Lower lobe of right lung (tissue), 2 donors: ENCODE results near the gene POU6F2. TPM values are rescaled to one million over a fixed set of nuclear protein-coding genes. Genes with fewer than 3 reads are reported as not detected.

Experiments used
- ATAC-seq, 2 donors: fragments of 200-7000 bp; cut with Tn5 transposase; one replicate each; pipeline ENCODE4 v1.9.1; 2020 to 2022; ENCODE audit warnings: mild to moderate bottlenecking in 2 of 2, moderate library complexity in 2 of 2
- DNase-seq: peaks from one replicate; pipeline ENCODE4 v3.0.0-alpha.2; 2020
- H3K27ac ChIP-seq: fragments of 200-600 bp; one replicate; pipeline ENCODE4 v1.8.0; 2022
- H3K27me3 ChIP-seq: fragments of 200-600 bp; one replicate; pipeline ENCODE4 v1.8.0; 2022; ENCODE audit warnings: low read depth
- H3K36me3 ChIP-seq: fragments of 200-600 bp; one replicate; pipeline ENCODE4 v1.8.0; 2022; ENCODE audit warnings: mild to moderate bottlenecking
- H3K4me1 ChIP-seq: fragments of 200-600 bp; one replicate; pipeline ENCODE4 v1.8.0; 2022
- H3K4me3 ChIP-seq: fragments of 200-600 bp; one replicate; pipeline ENCODE4 v1.8.0; 2022; ENCODE audit warnings: mild to moderate bottlenecking
- H3K9me3 ChIP-seq: fragments of 200-600 bp; one replicate; pipeline ENCODE4 v1.8.0; 2022
- intact Hi-C: fragments of 100-400 bp; cut with DNase I; formaldehyde crosslinking; loops from one replicate; pipeline ENCODE4 v1.11.0; 2022
- total RNA-seq: library from RNA; stranded (reverse); fragmentation: NEBNext Ultra II Directional; extraction: Animal tissue kit (Norgen Biotek cat#: 25700); gene quantifications from one replicate; pipeline ENCODE4 v1.2.1, GENCODE V29; 2021
- TF ChIP-seq, protein P1 (sequence below): fragments of 200-600 bp; IDR thresholded peaks from one replicate; pipeline ENCODE4 v1.8.0; 2022; ENCODE audit warnings: antibody characterized with exemption, mild to moderate bottlenecking
- donor health status: DM: no; HTN: yes; CAD: no; lungs with severe emphysema.

The POU6F2 gene
- total RNA-seq, 1 donor from 2014 or later, result not detected

DNA sequence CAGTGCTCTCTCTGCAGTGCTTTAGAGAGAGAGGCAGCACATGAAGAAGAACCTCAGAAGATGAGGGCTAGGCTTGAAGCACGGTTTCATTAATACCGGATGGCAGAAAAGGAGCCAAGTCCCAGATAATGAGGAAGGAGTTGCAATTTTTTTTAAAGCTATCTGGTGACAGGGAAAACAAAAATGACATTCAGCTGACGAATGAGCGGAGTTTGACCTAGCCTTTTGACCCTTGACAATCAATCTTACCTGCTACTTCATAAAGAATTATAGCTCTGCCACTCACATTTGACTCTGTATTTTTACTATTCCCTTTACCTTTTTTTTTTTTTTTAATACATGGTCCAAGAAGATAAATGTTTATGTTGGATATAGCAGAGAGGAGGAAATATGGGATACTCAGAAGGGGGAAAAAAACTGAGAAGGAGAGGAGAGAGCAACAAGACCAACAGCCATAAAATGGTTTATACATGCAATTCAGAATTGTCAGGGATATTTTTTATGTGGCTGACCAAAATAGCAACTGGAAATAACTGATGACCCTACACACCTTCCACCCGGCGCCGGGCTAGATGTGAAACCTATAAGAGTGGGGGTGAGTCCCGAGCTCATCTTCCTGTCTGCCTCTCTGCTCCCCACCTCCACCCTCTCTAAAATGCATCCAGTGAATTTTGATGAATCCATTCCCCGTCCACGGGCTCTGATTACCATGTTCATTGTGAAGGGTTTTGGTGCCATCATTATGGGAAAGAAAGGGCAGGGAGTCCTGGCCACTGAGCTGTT lies 314.1 kb downstream of the POU6F2 start:
- no peaks in the 10 kb centered on the region for H3K36me3 ChIP-seq
- ATAC-seq (no peak), DNase-seq (no peak)
- H3K4me1 ChIP-seq, result no peaks in the 10 kb centered on the region
- no peaks in the 10 kb centered on the region for H3K9me3 ChIP-seq
- no peaks in the 10 kb centered on the region for H3K27me3 ChIP-seq
- no peak overlapping the region for H3K4me3 ChIP-seq
- H3K27ac ChIP-seq, result no peak overlapping the region
- intact Hi-C loops, result no loop called here
- TF ChIP-seq, protein P1, sequence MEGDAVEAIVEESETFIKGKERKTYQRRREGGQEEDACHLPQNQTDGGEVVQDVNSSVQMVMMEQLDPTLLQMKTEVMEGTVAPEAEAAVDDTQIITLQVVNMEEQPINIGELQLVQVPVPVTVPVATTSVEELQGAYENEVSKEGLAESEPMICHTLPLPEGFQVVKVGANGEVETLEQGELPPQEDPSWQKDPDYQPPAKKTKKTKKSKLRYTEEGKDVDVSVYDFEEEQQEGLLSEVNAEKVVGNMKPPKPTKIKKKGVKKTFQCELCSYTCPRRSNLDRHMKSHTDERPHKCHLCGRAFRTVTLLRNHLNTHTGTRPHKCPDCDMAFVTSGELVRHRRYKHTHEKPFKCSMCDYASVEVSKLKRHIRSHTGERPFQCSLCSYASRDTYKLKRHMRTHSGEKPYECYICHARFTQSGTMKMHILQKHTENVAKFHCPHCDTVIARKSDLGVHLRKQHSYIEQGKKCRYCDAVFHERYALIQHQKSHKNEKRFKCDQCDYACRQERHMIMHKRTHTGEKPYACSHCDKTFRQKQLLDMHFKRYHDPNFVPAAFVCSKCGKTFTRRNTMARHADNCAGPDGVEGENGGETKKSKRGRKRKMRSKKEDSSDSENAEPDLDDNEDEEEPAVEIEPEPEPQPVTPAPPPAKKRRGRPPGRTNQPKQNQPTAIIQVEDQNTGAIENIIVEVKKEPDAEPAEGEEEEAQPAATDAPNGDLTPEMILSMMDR, result no peak

DNA sequence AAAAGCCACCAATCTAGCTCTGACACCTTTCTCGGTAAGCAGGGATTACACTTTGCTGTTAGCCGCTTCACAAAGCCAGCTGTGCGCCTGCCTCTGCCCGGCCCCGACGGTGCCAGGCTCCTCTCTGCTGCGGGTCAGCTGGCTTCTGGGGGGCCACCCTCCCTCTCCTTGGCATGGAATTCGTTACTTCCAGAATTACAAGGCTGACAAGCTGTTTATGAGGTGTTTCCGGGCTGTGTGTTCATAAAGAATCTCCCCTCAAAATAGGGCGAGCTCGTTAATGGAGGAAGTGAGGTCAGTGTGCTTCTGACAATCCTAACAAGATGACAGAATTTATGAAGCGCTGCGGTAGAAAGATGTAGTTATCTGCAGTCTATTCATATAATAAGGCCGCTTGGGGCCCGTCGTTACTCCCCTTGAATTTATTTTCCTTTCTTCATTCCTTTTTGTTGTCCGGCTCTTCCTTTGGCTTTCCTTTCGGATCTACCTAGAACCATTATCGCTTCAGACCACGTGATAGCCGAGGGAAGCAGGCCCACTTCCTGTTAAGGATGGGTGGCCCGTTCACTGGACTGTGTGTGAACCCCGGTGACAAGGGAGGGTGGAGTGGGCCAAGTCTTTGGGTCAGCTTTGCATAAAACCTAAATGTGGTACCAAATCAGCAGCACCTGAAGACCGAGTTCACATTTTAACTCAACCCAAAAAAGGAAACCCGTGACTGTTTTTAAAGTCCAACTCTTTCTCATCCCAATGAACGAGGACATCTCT lies 315.5 kb downstream of the POU6F2 start:
- no peaks in the 10 kb centered on the region for H3K36me3 ChIP-seq
- no peaks in the 10 kb centered on the region for H3K4me1 ChIP-seq
- no peaks in the 10 kb centered on the region for H3K27me3 ChIP-seq
- H3K4me3 ChIP-seq, result no peak overlapping the region
- no peak overlapping the region for H3K27ac ChIP-seq
- ATAC-seq (no peak), DNase-seq (no peak)
- no peaks in the 10 kb centered on the region for H3K9me3 ChIP-seq
- TF ChIP-seq, protein P1, result no peak
- intact Hi-C loops, result no loop called here

DNA sequence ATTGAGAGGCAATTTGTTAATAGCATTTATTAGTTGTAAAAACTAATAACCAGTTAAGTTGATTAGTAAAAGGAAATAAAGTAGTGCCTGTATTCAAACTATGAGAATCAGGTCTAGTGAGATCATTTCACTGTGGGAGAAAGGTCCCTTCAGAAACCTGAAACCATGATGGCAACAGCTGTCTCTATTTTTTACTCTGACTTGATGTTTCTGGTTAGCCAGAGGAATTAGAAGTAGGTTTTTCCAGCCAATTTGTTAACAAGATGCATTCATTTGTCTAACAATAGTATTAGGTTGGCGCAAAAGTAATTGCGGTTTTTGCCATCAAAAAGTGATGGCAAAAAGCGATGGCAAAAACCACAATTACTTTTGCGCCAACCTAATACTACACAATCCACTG lies 316.3 kb downstream of the POU6F2 start:
- ATAC-seq, result no peak
- Histone ChIP-seq H3K36me3 (no peaks in the 10 kb centered on the region), H3K9me3 (no peaks in the 10 kb centered on the region), H3K4me3 (no peak overlapping the region), H3K4me1 (no peaks in the 10 kb centered on the region), H3K27me3 (no peaks in the 10 kb centered on the region), H3K27ac (no peak overlapping the region)
- TF ChIP-seq, protein P1, result no peak
- DNase-seq, result no peak
- intact Hi-C loops, result no loop called here

DNA sequence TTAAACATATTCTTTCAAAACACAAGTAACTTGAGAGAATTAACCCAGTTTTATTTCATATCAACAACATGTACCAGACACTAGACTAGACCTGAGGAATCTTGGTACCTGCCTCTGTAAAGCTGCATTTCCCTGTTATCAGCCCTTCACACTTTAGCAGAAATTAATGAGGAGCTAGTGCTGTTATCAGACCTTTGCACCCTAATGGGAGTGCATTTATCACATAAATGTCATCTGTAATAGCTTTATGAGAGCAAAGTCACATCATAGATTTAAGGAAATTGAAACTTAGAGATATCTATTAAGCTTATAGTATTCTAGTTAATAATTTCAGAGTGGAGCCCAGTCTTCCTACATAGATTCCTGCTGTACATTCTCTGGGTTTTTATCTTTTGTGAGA lies 318.1 kb downstream of the POU6F2 start:
- Histone ChIP-seq H3K9me3 (no peaks in the 10 kb centered on the region), H3K36me3 (no peaks in the 10 kb centered on the region), H3K27me3 (no peaks in the 10 kb centered on the region), H3K4me1 (no peaks in the 10 kb centered on the region), H3K27ac (no peak overlapping the region), H3K4me3 (no peak overlapping the region)
- DNase-seq, result no peak
- intact Hi-C loops, result no loop called here
- no peak for ATAC-seq
- TF ChIP-seq, protein P1, result no peak

DNA sequence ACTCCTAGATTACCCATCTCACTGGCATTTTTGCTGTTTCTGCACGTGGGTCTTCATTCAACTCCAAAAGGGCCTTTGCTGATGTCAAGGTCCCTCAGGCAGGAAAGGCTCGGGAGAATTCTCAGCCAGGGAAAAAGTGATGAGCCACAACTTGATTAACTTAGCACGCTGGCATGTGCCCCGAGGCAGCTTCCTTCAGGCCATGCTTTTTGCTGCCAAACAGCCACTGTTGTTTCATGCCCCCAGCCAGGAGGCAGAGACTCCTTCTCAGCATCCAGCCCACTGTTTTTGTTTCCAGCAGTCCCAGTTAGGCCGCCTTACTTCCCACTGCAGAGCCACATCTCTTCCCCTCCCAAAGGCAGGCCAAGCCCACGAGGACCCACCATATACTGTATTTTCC lies 322.0 kb downstream of the POU6F2 start:
- DNase-seq (no peak), ATAC-seq (no peak)
- TF ChIP-seq, protein P1, result no peak
- Histone ChIP-seq H3K27ac (no peak overlapping the region), H3K4me1 (no peaks in the 10 kb centered on the region), H3K27me3 (no peaks in the 10 kb centered on the region), H3K9me3 (no peaks in the 10 kb centered on the region), H3K36me3 (no peaks in the 10 kb centered on the region), H3K4me3 (no peak overlapping the region)
- intact Hi-C loops, result no loop called here
